IPS-11a (cell line): Measurements from ENCODE around the gene DGLUCY.
"Not testable (repeated sequence)": the region's sequence is repeated elsewhere in the genome, so short reads cannot be mapped to it uniquely, and the experiment has no call there.

ENCODE experiments used
- H3K4me3 ChIP-seq: one replicate; pipeline ENCODE4 v1.5.1; 2013; ENCODE audit warnings: low read depth, low read length, control low read depth

The DGLUCY gene

GRCh38 chr14:91231446-91231845 lies 117.6 kb downstream of the DGLUCY start:
- H3K4me3 ChIP-seq, result no peak overlapping the region

GRCh38 chr14:91232052-91232451 lies 118.2 kb downstream of the DGLUCY start:
- H3K4me3 ChIP-seq, result no peak overlapping the region

DNA sequence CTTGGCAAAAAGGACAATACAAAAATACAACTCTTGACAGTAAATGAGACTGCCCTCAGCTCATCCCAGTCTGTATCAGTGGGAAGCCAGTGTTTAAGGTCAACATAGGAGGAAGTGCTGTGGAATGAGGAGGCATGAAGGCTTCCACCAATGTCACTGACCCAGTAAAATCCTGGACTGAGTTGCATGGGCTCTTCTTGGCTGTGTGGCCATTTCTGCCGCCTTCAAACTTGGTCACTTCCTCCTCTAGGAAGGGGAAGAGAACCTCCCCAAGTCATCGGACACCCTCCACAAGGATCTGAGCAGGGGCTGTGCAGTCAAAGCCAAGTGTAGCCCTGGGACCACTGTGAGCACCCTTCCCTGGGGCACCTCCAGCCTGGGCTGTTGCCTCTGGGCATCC lies 118.7 kb downstream of the DGLUCY start:
- no peak overlapping the region for H3K4me3 ChIP-seq

DNA sequence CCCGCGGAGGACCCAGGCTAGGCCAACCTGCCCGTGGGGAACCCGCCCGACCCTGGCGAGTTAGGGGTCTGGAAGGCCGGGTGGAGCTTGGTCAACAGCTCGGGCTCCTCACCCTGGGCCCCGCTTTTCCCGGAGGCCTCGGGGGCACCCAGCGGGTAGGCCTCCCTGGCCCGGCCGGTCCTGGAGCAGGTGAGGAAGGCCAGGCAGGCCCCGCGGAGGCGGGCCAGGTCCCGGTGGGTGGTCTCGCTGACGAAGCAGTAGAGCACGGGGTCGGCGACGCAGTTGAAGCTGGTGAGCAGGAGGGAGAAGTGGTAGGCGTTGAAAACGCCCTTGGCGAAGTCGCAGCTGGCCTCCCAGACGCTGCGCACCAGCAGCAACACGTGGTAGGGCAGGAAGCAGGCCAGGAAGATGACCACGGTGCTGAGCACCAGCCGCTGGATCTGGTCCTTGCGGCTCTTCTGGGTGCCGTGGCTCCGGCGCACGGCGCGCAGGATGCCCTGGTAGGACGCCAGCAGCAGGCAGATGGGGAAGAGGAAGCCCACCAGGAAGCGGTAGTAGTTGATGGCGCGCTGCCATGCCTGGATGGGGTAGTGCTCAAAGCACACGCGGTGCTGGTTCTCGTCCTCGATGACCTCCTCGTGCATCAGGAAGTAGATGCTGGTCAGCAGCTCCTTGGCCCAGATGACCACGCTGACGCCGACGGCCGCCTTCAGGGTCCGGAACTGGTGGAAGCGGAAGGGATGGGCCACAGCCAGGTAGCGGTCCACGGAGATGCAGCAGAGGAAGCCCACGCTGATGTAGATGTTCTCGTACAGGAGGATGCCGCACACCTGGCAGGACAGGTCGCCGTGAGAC lies 120.3 kb downstream of the DGLUCY start:
- no peak overlapping the region for H3K4me3 ChIP-seq

GRCh38 chr14:91234791-91235114 lies 120.9 kb downstream of the DGLUCY start:
- H3K4me3 ChIP-seq, result no peak overlapping the region

DNA sequence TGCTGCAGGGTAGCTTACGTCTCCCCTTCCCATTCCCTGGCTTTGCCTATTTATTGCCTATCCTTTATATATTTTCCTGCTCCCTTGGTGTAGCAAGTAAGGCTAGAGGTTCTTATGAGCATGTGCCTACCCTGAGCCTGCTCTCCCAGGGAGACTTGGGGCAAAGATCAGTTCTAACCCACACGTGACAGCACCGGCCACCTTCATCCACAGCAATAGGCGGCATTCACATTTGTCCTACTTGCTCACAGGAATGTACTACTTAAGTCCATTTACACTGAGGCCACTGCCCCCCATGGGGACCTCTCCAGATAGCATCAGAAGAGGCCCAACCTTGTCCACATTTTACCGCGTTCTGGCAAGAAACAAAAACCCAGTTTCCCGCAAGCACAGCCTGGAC lies 122.0 kb downstream of the DGLUCY start:
- H3K4me3 ChIP-seq, result no peak overlapping the region

- H3K4me3 ChIP-seq, result no peak overlapping the region
These were observed 123.3 kb downstream of the DGLUCY start for GRCh38 chr14:91237219-91237618.

GRCh38 chr14:91238085-91238484 lies 124.2 kb downstream of the DGLUCY start:
- H3K4me3 ChIP-seq, result no peak overlapping the region

GRCh38 chr14:91238661-91239060 lies 124.8 kb downstream of the DGLUCY start:
- no peak overlapping the region for H3K4me3 ChIP-seq

GRCh38 chr14:91241863-91242262 lies 128.0 kb downstream of the DGLUCY start:
- H3K4me3 ChIP-seq, result no peak overlapping the region

DNA sequence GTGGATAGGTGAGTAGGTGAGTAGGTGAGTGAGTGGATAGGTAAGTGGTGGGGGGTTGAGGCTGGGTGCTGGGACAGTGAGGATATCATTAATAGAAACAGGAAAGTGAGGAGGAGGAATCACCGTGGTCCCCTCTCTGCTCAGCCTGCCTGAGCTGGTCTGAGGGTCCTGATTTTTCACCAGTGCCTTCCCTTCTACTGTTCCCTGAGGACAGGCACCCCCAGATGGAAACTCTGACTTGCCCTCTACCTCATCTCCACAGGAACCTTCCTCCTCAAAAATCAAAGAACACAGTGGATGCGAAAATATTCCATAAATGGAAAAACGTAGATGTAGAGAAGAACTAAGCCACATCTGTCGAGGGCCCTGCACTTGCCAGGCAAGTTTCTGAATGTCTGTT lies 128.8 kb downstream of the DGLUCY start:
- no peak overlapping the region for H3K4me3 ChIP-seq

GRCh38 chr14:91243074-91243471 lies 129.2 kb downstream of the DGLUCY start:
- H3K4me3 ChIP-seq, result no peak overlapping the region

DNA sequence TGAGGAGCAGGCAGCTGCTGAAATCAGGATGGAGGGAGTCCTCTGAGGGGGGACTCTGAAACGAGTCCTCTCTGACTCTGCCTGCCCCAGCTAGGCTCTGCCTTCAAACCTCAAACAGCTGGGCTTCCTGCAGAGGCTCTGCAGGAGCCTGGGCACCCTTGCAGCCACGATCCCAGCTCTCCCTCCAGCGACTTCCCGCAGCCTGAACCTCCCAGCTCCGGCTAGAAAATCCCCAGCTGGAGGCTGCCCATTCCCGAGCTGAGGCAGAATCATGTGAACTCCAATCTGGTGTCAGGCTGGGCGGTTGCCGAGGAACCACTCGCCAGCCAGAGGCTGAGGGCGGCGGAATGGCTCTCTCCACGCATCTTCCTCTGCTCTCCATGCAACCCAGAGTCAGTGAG lies 130.6 kb downstream of the DGLUCY start, which contains the start of gene GPR68:
Gene GPR68, minus strand, starts transcription at position 204 of the 401 bp plus-strand sequence. CDS start 9,654 bp downstream, outside the sequence.
- H3K4me3 ChIP-seq, result no peak within 1 kb of the TSS

GRCh38 chr14:91245029-91245428 lies 131.2 kb downstream of the DGLUCY start:
- no peak overlapping the region for H3K4me3 ChIP-seq

DNA sequence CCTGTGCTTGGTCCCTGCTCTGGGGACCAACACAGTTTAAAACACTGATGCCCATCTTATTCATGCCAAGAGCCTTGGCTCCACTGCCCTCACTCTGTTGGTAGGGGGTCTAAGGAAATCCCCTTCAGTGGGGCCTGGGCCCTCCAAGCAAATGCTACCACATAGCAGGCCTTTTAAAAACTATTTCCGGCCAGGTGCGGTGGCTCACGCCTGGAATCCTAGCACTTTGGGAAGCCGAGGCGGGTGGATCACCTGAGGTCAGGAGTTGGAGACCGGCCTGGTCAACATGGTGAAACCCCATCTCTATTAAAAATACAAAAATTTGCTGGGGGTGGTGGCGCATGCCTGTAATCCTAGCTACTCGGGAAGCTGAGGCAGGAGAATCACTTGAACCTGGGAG lies 131.7 kb downstream of the DGLUCY start:
- H3K4me3 ChIP-seq, result not testable (repeated sequence)

- no peak overlapping the region for H3K4me3 ChIP-seq
These were observed 132.4 kb downstream of the DGLUCY start for GRCh38 chr14:91246051-91246852.

GRCh38 chr14:91249841-91250616 lies 136.2 kb downstream of the DGLUCY start:
- H3K4me3 ChIP-seq, result no peak overlapping the region

DNA sequence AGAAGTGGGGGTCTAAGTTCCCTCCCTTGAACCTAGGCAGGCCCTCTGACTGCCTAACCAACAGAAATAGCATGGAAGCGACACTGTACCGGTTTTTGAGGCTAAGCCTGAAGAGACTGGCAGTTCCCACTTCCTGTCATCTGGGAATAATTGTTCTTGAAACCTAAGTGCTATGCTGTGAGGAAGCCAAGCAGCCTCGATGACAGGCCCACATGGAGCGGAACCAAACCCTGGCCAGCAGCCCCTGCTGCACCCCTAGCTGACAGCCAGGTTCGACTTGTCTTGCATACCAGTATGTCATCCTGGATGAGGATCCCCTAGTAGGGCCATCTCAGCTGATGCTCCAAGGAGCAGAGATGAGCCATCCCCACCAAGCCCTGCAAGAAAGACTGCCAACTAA lies 137.0 kb downstream of the DGLUCY start:
- no peak overlapping the region for H3K4me3 ChIP-seq

DNA sequence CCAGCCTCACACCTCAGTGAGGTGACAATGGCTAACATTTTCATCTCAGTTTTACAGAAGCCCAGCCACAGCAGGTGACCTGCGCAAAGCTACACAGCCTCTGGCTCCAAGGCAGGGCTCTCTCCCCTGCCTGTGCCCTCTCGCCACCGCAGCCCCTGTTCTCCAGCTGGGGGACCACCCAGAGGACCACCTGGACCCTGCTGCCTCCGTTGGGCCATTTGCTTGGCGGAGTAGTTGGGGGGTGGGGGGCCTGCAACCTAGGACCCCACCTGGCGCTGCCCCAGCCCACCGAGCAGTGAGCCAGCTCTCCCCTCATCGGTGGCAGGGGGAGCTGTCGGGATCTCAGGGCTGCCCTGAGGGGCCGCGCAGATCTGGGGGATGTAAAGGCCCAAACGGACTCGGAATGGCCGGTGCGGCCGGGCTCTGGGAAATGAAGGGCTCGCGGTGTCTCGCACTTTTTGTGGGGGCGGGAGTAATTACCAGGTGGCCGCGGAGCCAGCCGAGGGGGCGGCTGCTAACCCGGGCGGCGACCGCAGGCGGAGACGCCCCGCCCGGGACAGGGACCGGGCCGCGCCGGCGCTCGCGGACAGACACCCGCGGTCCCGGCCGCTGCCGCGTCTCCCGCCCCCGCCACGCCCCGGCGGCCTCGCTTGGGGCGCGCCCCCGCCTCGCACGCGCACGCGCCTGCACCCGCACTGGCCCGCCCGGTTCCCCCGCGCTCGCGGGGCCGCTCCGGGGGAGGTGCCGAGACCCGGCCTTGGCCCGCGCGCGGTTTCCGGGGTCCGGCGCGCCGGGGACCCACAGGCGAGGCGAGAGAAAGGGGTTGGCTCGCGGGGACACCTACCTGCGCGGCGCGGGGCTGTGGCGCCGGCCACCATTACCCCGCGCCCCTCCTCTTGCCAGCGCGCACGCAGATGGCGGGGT lies 139.3 kb downstream of the DGLUCY start:
- peak overlapping the region; percentile 61 for H3K4me3 ChIP-seq

DNA sequence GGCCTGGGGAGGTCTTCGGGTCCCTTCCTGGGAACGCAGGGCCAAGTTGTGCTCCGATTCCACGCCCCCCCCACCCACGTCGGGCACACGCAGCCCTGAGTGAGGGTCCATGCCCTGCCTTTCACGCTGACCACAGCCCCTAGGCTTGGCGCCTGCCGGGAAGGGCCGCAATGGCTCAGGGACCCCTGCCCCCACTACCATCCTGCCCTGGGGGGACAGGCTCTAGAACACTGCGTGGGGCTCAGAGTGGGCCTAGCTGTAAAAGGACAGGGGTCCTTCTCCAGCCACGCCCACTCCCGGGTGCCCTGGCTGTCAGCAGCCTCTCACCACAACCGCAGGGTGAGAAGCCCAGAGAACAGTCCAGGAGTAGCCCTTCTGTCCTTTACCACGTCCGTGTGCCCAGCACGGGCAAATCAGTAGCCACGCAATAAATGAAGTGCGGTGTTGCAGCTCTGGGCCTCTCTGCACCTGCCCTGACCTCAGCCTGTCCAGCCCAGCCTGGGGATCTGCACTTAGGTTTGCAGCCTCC lies 140.0 kb downstream of the DGLUCY start:
- H3K4me3 ChIP-seq, result peak overlapping the region; percentile 61
